Neural progenitor cell (in vitro differentiated cells): ENCODE data around the gene NRBF2. TPM values are rescaled to one million over a fixed set of nuclear protein-coding genes. Genes with fewer than 3 reads are reported as not detected.

Source experiments
- DNase-seq: peaks from one replicate; pipeline ENCODE4 v3.0.0-alpha.2; 2016; ENCODE audit warnings: low spot score
- H2AFZ ChIP-seq: fragments of 200-600 bp; sonication (generic); replicated peaks from 2 replicates; pipeline ENCODE4 v1.6.1; 2016; ENCODE audit warnings: antibody characterized with exemption
- H3F3A ChIP-seq: fragments of 200-600 bp; sonication (generic); 2 replicates; pipeline ENCODE4 v1.6.1; 2016; ENCODE audit warnings: antibody characterized with exemption, low read depth
- H3K27ac ChIP-seq: fragments of 200-600 bp; sonication (generic); 2 replicates; pipeline ENCODE4 v1.5.1; 2016; ENCODE audit warnings: mild to moderate bottlenecking
- H3K27me3 ChIP-seq: fragments of 200-600 bp; sonication (generic); 2 replicates; pipeline ENCODE4 v1.6.1; 2016; ENCODE audit warnings: mild to moderate bottlenecking, moderate library complexity
- H3K36me3 ChIP-seq: fragments of 200-600 bp; sonication (generic); 2 replicates; pipeline ENCODE4 v1.5.1; 2016
- H3K4me1 ChIP-seq: fragments of 200-600 bp; sonication (generic); 2 replicates; pipeline ENCODE4 v1.6.1; 2016; ENCODE audit warnings: mixed run types
- H3K4me2 ChIP-seq: fragments of 200-600 bp; sonication (generic); 2 replicates; pipeline ENCODE4 v1.6.1; 2016
- H3K4me3 ChIP-seq: fragments of 200-600 bp; sonication (generic); 2 replicates; pipeline ENCODE4 v1.5.1; 2016
- H3K79me2 ChIP-seq: fragments of 200-600 bp; sonication (generic); 2 replicates; pipeline ENCODE4 v1.6.1; 2016; ENCODE audit warnings: low read depth
- H3K9ac ChIP-seq: fragments of 200-600 bp; sonication (generic); 2 replicates; pipeline ENCODE4 v1.6.1; 2016
- H3K9me3 ChIP-seq: fragments of 200-600 bp; sonication (generic); 2 replicates; pipeline ENCODE4 v1.5.1; 2016; ENCODE audit warnings: low read depth
- H4K20me1 ChIP-seq: fragments of 200-600 bp; sonication (generic); 2 replicates; pipeline ENCODE4 v1.6.1; 2016; ENCODE audit warnings: low read depth
- H3K27ac Mint-ChIP-seq: 3 replicates; pipeline ENCODE4 v1.8.0; 2021; ENCODE audit warnings: mixed read lengths
- H3K27me3 Mint-ChIP-seq: 2 replicates; pipeline ENCODE4 v1.8.0; 2022; ENCODE audit warnings: low read depth, mild to moderate bottlenecking, inconsistent platforms, moderate library complexity, mixed read lengths; ENCODE audit not compliant: insufficient read depth
- H3K36me3 Mint-ChIP-seq: 3 replicates; pipeline ENCODE4 v1.8.0; 2021; ENCODE audit warnings: mixed read lengths
- H3K4me1 Mint-ChIP-seq: 3 replicates; pipeline ENCODE4 v1.8.0; 2021; ENCODE audit warnings: mixed read lengths
- H3K4me3 Mint-ChIP-seq: 3 replicates; pipeline ENCODE4 v1.8.0; 2021; ENCODE audit warnings: mild to moderate bottlenecking, moderate library complexity, mixed read lengths
- H3K9me3 Mint-ChIP-seq: 3 replicates; pipeline ENCODE4 v1.8.0; 2020; ENCODE audit warnings: mixed read lengths
- EZH2 ChIP-seq: fragments of 200-600 bp; sonication (generic); IDR thresholded peaks from 2 replicates; pipeline ENCODE4 v1.6.1; 2017; ENCODE audit warnings: antibody characterized with exemption, mild to moderate bottlenecking, moderate library complexity
- EZH2phosphoT487 ChIP-seq: fragments of 200-600 bp; sonication (generic); IDR thresholded peaks from 2 replicates; pipeline ENCODE4 v1.6.1; 2017; ENCODE audit warnings: antibody characterized with exemption
- total RNA-seq: library from RNA; depleted of rRNA; stranded (reverse); fragments of >200 nt; gene quantifications from 2 replicates; pipeline ENCODE4 v1.2.3, GENCODE V29; 2015; ENCODE audit warnings: low replicate concordance
- TF ChIP-seq, protein P1 (sequence below): fragments of 200-600 bp; sonication (generic); IDR thresholded peaks from 2 replicates; pipeline ENCODE4 v1.5.1; 2017; ENCODE audit warnings: antibody characterized with exemption, mild to moderate bottlenecking

The NRBF2 gene
- total RNA-seq, 1 donor from 2014 or later = 37.8 TPM

DNA sequence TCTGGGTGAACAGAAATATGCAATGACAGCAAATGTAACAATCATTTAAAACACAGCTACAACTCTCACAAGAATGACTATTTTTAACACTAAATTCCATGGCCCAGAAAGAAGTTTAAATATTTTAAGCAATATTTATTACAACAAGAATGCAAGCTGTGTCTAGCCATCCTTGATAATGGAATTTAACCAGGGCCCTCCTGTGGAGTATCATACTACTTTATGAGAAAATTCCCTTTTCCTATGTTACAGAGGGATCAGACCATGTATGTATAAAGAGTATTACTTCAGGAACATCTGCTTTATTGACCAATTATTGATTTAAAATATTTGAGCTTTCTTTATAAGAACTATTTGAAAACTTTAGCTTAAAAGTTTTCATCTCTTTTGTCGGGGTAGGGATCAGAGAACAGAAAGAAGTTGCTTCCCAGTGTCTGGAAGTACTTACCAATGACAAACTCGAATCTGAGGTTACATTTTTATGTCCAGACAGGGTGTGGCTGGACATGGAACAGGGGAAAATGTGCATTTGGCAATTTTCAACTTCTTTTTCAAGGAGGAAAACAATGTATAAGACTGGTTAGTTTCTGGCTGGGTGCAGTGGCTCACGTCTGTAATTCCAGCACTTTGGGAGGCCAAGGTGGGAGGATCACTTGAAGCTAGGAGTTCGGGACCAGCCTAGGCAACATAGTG lies 48.3 kb upstream of the NRBF2 start:
- no peak overlapping the region for H3K27ac ChIP-seq
- no peak overlapping the region for H3K4me3 ChIP-seq
- H3K27me3 ChIP-seq = no peaks in the 10 kb centered on the region
- Mint-ChIP-seq H3K4me1 (peaks cover 9% of the 10 kb centered on the region), H3K9me3 (no peaks in the 10 kb centered on the region), H3K4me3 (no peak overlapping the region), H3K36me3 (no peaks in the 10 kb centered on the region), H3K27me3 (peaks cover 2% of the 10 kb centered on the region), H3K27ac (peak overlapping the region; percentile 23)
- no peak overlapping the region for H3K9ac ChIP-seq
- no peak for DNase-seq
- no peaks in the 10 kb centered on the region for H3K9me3 ChIP-seq
- H3K36me3 ChIP-seq = no peaks in the 10 kb centered on the region
- no peaks in the 10 kb centered on the region for H3K4me1 ChIP-seq
- H3F3A ChIP-seq = no peaks in the 10 kb centered on the region
- H4K20me1 ChIP-seq = no peaks in the 10 kb centered on the region
- H2AFZ ChIP-seq = no peak overlapping the region
- TF ChIP-seq EZH2 (no peak), EZH2phosphoT487 (no peak)
- TF ChIP-seq, protein P1, sequence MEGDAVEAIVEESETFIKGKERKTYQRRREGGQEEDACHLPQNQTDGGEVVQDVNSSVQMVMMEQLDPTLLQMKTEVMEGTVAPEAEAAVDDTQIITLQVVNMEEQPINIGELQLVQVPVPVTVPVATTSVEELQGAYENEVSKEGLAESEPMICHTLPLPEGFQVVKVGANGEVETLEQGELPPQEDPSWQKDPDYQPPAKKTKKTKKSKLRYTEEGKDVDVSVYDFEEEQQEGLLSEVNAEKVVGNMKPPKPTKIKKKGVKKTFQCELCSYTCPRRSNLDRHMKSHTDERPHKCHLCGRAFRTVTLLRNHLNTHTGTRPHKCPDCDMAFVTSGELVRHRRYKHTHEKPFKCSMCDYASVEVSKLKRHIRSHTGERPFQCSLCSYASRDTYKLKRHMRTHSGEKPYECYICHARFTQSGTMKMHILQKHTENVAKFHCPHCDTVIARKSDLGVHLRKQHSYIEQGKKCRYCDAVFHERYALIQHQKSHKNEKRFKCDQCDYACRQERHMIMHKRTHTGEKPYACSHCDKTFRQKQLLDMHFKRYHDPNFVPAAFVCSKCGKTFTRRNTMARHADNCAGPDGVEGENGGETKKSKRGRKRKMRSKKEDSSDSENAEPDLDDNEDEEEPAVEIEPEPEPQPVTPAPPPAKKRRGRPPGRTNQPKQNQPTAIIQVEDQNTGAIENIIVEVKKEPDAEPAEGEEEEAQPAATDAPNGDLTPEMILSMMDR = no peak
- no peaks in the 10 kb centered on the region for H3K79me2 ChIP-seq
- no peak overlapping the region for H3K4me2 ChIP-seq

GRCh38 chr10:63093227-63093626 lies 39.9 kb upstream of the NRBF2 start:
- Histone ChIP-seq H3K36me3 (no peaks in the 10 kb centered on the region), H3F3A (no peaks in the 10 kb centered on the region), H3K4me2 (no peak overlapping the region), H3K79me2 (no peaks in the 10 kb centered on the region), H3K9me3 (no peaks in the 10 kb centered on the region), H4K20me1 (no peaks in the 10 kb centered on the region), H3K9ac (no peak overlapping the region), H3K27me3 (no peaks in the 10 kb centered on the region), H2AFZ (no peak overlapping the region), H3K4me1 (no peaks in the 10 kb centered on the region), H3K27ac (no peak overlapping the region), H3K4me3 (no peak overlapping the region)
- peaks cover 5% of the 10 kb centered on the region for H3K27me3 Mint-ChIP-seq
- no peaks in the 10 kb centered on the region for H3K9me3 Mint-ChIP-seq
- H3K27ac Mint-ChIP-seq = no peak overlapping the region
- TF ChIP-seq EZH2 (no peak), EZH2phosphoT487 (no peak)
- TF ChIP-seq, protein P1 = no peak
- DNase-seq = no peak
- no peak overlapping the region for H3K4me3 Mint-ChIP-seq
- no peaks in the 10 kb centered on the region for H3K4me1 Mint-ChIP-seq
- H3K36me3 Mint-ChIP-seq = no peaks in the 10 kb centered on the region

GRCh38 chr10:63094405-63094804 lies 38.7 kb upstream of the NRBF2 start:
- no peaks in the 10 kb centered on the region for H3K36me3 Mint-ChIP-seq
- no peaks in the 10 kb centered on the region for H3K4me1 Mint-ChIP-seq

More at GRCh38 chr10:63094405-63094804, 38.7 kb upstream of the NRBF2 start:
- H2AFZ ChIP-seq = no peak overlapping the region
- no peaks in the 10 kb centered on the region for H4K20me1 ChIP-seq
- H3K9ac ChIP-seq = no peak overlapping the region
- no peak for DNase-seq
- H3K4me3 Mint-ChIP-seq = no peak overlapping the region
- H3K27me3 ChIP-seq = no peaks in the 10 kb centered on the region
- no peak overlapping the region for H3K27ac ChIP-seq
- H3K79me2 ChIP-seq = no peaks in the 10 kb centered on the region
- H3K4me2 ChIP-seq = no peak overlapping the region
- H3F3A ChIP-seq = no peaks in the 10 kb centered on the region
- H3K9me3 Mint-ChIP-seq = no peaks in the 10 kb centered on the region
- TF ChIP-seq, protein P1 = no peak
- no peak for TF ChIP-seq EZH2
- TF ChIP-seq EZH2phosphoT487 = no peak
- no peaks in the 10 kb centered on the region for H3K9me3 ChIP-seq
- H3K27ac Mint-ChIP-seq = no peak overlapping the region
- H3K4me3 ChIP-seq = no peak overlapping the region
- H3K27me3 Mint-ChIP-seq = peaks cover 5% of the 10 kb centered on the region
- H3K4me1 ChIP-seq = no peaks in the 10 kb centered on the region
- no peaks in the 10 kb centered on the region for H3K36me3 ChIP-seq
